Measurements from ENCODE around the gene TRRAP. TPM values are rescaled to one million over a fixed set of nuclear protein-coding genes. Genes with fewer than 3 reads are reported as not detected.

Gene TRRAP
- total and polyA plus RNA-seq, 4 donors = 4.3 to 22.7 (median 10.1) TPM

- DNase-seq (ENCODE audit: low spot score) = no peak
- Histone ChIP-seq H3K4me1 (ENCODE audit: control insufficient read depth in 4 of 4, insufficient read depth in 4 of 4, low read length in 3 of 4) (no peaks in the 10 kb centered on the region), H3K27me3 (ENCODE audit: control insufficient read depth in 4 of 4, insufficient read depth in 4 of 4, low read length in 3 of 4) (no peaks in the 10 kb centered on the region), H3K36me3 (ENCODE audit: control insufficient read depth in 4 of 4, insufficient read depth in 3 of 4, low read depth in 1 of 4, low read length in 3 of 4) (peaks cover 18 to 82% (median 58%) of the 10 kb centered on the region in 4 donors), H3K4me3 (ENCODE audit: low read depth in 1 of 3, low read length in 3 of 3) (no peak overlapping the region), H3K9ac (ENCODE audit: low read depth in 1 of 2, low read length in 2 of 2) (no peak overlapping the region), H3K9me3 (ENCODE audit: control insufficient read depth in 4 of 4, low read length in 3 of 4) (no peaks in the 10 kb centered on the region), H3K27ac (ENCODE audit: low read depth in 1 of 2, low read length in 2 of 2) (no peak overlapping the region)
- WGBS = 95% methylated on average over 34 of the region's 34 CpGs
- TF ChIP-seq SP1 (IDR thresholded peaks at IDR 0.05) (no peak), REST (IDR thresholded peaks at IDR 0.05) (no peak), ZBTB33 (IDR thresholded peaks at IDR 0.05) (no peak), MAX (IDR thresholded peaks at IDR 0.05) (no peak), ATF3 (IDR thresholded peaks at IDR 0.05) (no peak), YY1 (IDR thresholded peaks at IDR 0.05) (no peak)
These were observed 116.0 kb downstream of the TRRAP start for GRCh38 chr7:98994046-98994944.

- H3K36me3 ChIP-seq (ENCODE audit: control insufficient read depth in 4 of 4, insufficient read depth in 3 of 4, low read depth in 1 of 4, low read length in 3 of 4) = peaks cover 18 to 82% (median 56%) of the 10 kb centered on the region in 4 donors
- no peak overlapping the region for H3K4me3 ChIP-seq (ENCODE audit: low read depth in 1 of 3, low read length in 3 of 3)
- no peaks in the 10 kb centered on the region for H3K4me1 ChIP-seq (ENCODE audit: control insufficient read depth in 4 of 4, insufficient read depth in 4 of 4, low read length in 3 of 4)
- no peak for TF ChIP-seq TAF1 (conservative IDR thresholded peaks at IDR 0.05)
- H3K27ac ChIP-seq (ENCODE audit: low read depth in 1 of 2, low read length in 2 of 2) = no peak overlapping the region
- DNase-seq (ENCODE audit: low spot score) = no peak
- no peaks in the 10 kb centered on the region for H3K27me3 ChIP-seq (ENCODE audit: control insufficient read depth in 4 of 4, insufficient read depth in 4 of 4, low read length in 3 of 4)
- WGBS = 93% methylated on average over 13 of the region's 13 CpGs
- H3K9ac ChIP-seq (ENCODE audit: low read depth in 1 of 2, low read length in 2 of 2) = no peak overlapping the region
- no peaks in the 10 kb centered on the region for H3K9me3 ChIP-seq (ENCODE audit: control insufficient read depth in 4 of 4, low read length in 3 of 4)
These were observed 116.8 kb downstream of the TRRAP start for GRCh38 chr7:98995111-98995510.

- H3K9me3 ChIP-seq (ENCODE audit: control insufficient read depth in 4 of 4, low read length in 3 of 4) = no peaks in the 10 kb centered on the region
- no peak for DNase-seq (ENCODE audit: low spot score)
- no peaks in the 10 kb centered on the region for H3K4me1 ChIP-seq (ENCODE audit: control insufficient read depth in 4 of 4, insufficient read depth in 4 of 4, low read length in 3 of 4)
- no peak overlapping the region for H3K27ac ChIP-seq (ENCODE audit: low read depth in 1 of 2, low read length in 2 of 2)
- peaks cover 15 to 82% (median 52%) of the 10 kb centered on the region in 4 donors for H3K36me3 ChIP-seq (ENCODE audit: control insufficient read depth in 4 of 4, insufficient read depth in 3 of 4, low read depth in 1 of 4, low read length in 3 of 4)
- H3K27me3 ChIP-seq (ENCODE audit: control insufficient read depth in 4 of 4, insufficient read depth in 4 of 4, low read length in 3 of 4) = no peaks in the 10 kb centered on the region
- H3K4me3 ChIP-seq (ENCODE audit: low read depth in 1 of 3, low read length in 3 of 3) = no peak overlapping the region
- TF ChIP-seq HNF4A (conservative IDR thresholded peaks at IDR 0.05) (no peak), CTCF (IDR thresholded peaks at IDR 0.05; ENCODE audit: low read depth, low read length, missing input control) (no peak), REST (IDR thresholded peaks at IDR 0.05) (no peak), TAF1 (conservative IDR thresholded peaks at IDR 0.05) (no peak), GABPA (IDR thresholded peaks at IDR 0.05 in 1 of 2, conservative IDR thresholded peaks at IDR 0.05 in 1 of 2) (no peak), SP1 (IDR thresholded peaks at IDR 0.05) (no peak), ATF3 (IDR thresholded peaks at IDR 0.05) (no peak), HNF4G (IDR thresholded peaks at IDR 0.05) (no peak)
- WGBS = 97% methylated on average over 16 of the region's 16 CpGs
- no peak overlapping the region for H3K9ac ChIP-seq (ENCODE audit: low read depth in 1 of 2, low read length in 2 of 2)
These were observed 117.3 kb downstream of the TRRAP start for GRCh38 chr7:98995523-98996149.
